Stimulated activated CD4-positive, alpha-beta T cell treated with anti-CD3 and anti-CD28 coated beads, Interleukin-4, amount 100 ng/mL, for 4 hours (primary cell): ENCODE measurements around the gene GRPR.
"Not testable (repeated sequence)": the region's sequence is repeated elsewhere in the genome, so short reads cannot be mapped to it uniquely, and the experiment has no call there.

Source experiments
- DNase-seq, 2 experiments: peaks; one replicate each; pipeline ENCODE4 v3.0.0-alpha.2; 2020

The GRPR gene

DNA sequence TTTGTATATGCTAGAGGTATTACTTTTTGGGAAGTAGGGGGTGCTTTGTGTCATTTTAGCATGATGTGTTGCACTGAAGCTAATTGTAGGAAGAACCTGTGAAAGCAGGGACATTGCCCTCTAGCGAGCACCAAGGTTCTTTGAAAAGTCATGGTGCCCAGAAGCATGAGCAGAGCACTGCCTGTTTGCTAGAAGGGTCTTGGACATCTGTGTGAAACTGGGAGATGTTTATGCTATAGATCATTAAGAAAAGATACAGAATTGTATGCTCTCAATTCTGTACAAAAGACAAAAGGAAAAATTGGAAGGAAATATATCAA is 14.7 kb downstream of the GRPR start:
- DNase-seq: no peak

- no peak for DNase-seq
Measured at GRCh38 chrX:16140448-16140847, 17.1 kb downstream of the GRPR start.

- DNase-seq: no peak
Measured at GRCh38 chrX:16140983-16141382, 17.6 kb downstream of the GRPR start.

- no peak for DNase-seq
Measured at GRCh38 chrX:16141422-16142245, 18.3 kb downstream of the GRPR start.

- DNase-seq: no peak
Measured at GRCh38 chrX:16142246-16142558, 18.8 kb downstream of the GRPR start.

- DNase-seq: no peak
Measured at GRCh38 chrX:16143968-16144367, 20.6 kb downstream of the GRPR start.

DNA sequence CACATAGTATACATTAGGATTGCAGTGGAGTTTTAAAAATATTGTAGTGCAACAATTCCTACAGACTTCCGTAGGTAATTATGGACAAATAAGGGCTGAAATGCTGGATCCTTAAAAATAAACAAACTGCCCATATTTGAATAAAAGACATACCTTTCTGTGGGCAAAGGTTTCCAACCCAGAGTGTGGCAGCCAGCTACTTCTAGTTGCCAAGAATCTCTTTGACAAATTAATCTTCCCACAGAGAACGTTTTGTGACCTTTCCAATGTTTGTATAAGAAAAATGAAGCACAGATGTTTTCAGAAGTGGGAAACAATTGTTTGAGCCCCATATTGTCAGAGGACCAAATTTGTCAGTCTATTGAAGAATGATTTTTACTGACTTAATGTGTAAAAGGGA is 21.1 kb downstream of the GRPR start:
- DNase-seq: no peak

GRCh38 chrX:16145093-16145492 is 21.7 kb downstream of the GRPR start:
- not testable (repeated sequence) for DNase-seq

DNA sequence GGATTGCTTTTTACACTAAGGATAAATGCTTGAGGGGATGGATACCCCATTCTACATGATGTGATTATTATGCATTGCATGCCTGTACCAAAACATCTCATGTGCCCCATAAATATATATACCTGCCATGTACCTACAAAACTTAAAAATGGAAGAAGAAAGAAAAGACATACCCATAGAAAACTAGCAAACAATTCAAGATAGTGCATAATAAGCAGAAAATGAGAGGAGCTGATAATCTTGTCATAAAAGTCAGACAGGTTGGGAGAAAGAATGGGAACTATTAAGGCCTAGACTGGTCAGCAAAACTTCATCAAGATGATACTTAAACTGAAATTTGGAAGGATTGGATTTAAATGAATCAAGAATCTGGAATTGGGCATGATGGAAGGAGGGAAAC is 22.3 kb downstream of the GRPR start:
- no peak for DNase-seq

GRCh38 chrX:16148896-16149295 is 25.5 kb downstream of the GRPR start:
- no peak for DNase-seq

DNA sequence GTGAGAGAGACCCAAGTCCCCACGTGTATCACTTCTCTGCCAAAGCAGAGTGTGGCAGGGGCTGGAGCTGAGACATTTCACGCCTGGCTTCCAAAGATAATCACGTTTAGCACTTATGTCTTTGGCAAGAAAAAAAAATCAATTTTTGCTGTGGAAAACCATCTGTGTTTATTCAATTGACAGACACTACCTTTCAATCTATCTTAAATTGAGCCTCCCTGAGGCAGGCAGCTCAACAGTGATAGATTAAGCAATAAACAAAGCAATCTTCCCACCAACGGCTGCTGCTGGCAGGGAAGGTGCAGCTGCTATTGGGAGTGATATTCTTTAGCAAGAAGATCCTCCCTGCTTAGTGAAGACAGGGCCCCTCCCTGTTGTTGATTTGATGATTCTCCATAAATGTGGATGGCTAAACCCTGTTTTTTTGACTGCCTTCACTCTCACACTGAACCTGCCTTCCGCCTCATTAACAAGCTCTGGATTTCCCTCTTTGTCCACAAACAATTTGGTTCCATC is 32.3 kb downstream of the GRPR start:
- DNase-seq: no peak

DNA sequence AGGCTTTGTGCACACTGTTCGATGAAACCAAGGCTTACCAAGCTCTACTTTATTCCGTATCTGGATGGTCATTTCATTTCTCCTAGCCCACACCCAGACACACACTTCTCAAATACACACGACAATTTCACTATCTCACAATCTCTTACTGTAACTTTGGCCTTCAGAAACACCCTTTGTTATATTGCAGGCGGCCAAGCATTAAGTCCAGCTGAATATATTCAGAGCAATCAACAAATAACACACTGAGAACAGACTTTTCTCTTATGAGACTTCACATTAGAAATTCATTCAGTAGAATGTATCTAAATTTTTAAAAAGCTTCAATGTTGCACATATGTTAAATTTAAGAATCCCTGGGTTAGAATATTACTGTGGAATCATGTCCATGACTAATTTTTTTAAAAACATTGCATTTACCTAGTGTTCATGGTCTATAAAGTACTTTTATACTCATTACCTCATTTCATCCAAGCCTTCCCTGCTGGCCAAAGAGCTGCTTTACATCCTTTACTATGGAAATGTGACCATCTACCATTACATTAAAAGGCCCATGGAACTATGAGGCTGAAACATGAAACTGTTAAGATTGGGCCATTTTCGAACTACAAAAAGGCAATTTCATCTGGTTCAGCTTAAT is 33.4 kb downstream of the GRPR start:
- DNase-seq: no peak

DNA sequence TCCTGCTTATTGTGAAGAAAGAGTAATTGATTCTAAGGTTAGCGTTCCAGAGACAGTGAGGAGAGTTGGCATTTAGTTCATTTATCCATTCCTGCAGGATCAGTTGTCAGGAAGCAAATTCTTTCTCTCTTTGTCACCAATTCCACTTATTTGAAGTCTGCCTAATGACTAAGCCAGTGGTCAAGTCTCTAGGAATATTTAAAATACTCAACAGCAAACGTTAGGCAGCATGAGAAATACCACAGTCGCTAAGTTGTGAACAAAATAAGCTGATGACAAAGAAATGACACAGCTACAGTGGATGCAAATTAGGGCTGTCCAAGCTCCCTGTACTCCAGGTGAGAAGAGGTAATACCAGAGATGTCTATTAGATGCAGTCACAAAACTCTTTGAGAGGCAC is 37.4 kb downstream of the GRPR start:
- no peak for DNase-seq

- not testable (repeated sequence) for DNase-seq
Measured at GRCh38 chrX:16161173-16161572, 37.8 kb downstream of the GRPR start.

DNA sequence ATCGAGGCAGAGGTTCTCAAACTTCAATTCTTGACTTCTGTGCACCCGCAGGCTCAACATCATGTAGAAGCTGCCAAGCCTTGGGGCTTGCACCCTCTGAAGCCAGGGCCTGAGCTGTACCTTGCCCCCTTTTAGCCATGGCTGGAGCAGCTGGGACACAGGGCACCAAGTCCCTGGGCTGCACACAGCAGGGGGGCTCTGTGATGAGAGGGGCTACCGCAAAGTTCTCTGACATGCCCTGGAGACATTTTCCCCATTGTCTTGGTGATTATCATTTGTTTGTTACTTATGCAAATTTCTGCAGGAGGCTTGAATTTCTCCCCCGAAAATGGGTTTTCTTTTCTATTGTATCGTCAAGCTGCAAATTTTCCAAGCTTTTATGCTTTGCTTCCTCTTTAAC is 39.0 kb downstream of the GRPR start:
- no peak for DNase-seq

DNA sequence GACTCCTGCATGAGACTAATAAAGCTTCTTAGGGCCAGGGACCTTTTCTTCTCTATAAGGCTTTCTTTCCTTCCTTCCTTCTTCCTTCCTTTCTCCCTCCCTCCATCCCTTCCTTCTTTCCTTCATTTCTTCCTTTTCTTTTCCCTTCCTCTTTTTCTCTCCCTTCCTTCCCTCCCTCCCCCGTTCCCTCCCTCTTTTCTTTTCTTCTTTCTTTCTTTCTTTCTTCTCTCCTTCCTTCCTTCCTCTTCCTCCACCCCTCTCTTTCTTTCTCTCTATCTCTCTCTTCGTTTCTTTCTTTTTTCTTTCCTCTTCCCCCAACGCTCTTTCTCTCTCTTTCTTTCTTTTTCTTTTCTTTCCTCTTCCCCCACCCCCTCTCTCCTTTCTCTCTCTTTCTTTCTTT is 41.4 kb downstream of the GRPR start:
- DNase-seq: no peak

GRCh38 chrX:16167181-16167580 is 43.8 kb downstream of the GRPR start, which contains the start of gene MAGEB17:
TSS of gene MAGEB17 (plus strand) at chrX:16167481. CDS start at chrX:16170383, 2,902 bp downstream.
- no peak for DNase-seq

DNA sequence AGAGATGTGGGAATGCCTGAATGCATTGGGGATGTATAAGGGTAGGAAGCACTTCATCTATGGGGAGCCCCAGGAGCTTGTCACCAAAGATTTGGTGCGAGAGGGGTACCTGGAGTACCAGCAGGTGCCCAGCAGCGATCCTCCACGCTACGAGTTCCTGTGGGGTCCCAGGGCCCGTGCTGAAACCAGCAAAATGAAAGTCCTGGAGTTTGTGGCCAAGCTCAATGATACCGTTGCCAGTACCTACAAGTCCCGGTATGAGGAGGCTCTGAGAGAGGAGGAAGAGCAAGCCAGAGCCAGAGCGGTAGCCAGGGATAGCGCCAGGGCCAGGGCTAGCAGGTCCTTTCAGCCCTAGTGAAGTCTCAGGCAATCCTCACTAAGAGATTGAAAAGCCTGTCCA is 47.7 kb downstream of the GRPR start:
- DNase-seq: no peak

- DNase-seq: no peak
Measured at GRCh38 chrX:16171944-16172343, 48.6 kb downstream of the GRPR start.

- DNase-seq: no peak
Measured at GRCh38 chrX:16172391-16172790, 49.0 kb downstream of the GRPR start.

DNA sequence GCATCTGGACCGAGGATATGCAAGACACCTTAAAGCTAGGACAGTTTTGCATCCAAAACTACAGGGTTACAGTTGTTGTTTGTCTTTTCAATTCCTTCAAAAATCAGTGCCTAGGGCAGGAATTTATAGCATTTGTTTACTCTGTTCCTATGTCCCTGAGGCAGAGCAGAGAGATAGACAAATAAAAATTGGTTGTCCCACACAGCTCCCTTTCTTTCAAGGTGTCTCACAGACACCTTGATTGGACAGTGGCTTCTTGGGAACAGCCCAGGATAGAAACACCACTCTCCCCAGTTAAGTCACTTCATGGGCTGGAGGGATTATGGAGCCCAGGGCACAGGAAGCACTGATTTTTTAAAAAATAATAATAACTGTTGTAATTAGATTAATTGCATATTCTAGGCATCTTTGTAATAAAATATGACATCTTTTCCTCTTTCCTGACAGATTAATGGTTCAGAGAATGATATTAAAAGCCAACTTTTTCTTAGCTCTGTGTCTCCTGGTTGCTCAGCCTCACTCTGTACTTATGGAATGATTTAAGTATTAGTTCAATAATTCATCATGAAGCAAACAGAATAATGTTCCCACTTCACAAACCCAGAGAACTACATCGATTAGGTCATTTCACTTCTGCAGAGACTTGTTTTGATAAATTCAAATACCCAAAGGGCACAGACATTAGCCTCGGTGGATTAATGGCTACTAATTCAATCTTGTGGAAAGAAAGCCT is 52.1 kb downstream of the GRPR start:
- no peak for DNase-seq

DNA sequence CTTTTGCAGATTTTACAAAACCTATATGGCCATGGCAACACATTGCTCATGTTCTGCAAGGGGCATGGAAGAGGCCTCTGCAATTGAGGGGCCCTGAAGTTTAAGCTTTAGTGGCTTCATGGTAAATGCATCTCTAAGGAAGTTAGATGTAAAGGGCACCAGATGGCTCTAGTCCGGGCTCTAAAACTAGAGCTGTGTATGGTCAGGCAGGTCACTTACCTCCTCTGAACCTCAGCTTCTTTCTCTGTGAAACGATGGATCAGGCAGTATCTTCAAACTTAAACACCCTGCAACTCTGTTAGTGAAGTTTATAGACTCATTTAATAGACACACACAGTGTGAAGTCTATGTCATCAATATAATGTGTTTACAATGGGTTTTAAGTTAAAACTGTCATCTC is 53.9 kb downstream of the GRPR start:
- no peak for DNase-seq

GRCh38 chrX:16183843-16184242 is 60.5 kb downstream of the GRPR start:
- not testable (repeated sequence) for DNase-seq

GRCh38 chrX:16185725-16186136 is 62.4 kb downstream of the GRPR start:
- DNase-seq: no peak
